ENCODE results near the gene NALCN. TPM values are rescaled to one million over a fixed set of nuclear protein-coding genes. Genes with fewer than 3 reads are reported as not detected.

The NALCN gene
- total and polyA plus RNA-seq, 2 experiments from 2014 or later, result 0.50 to 0.87 TPM

DNA sequence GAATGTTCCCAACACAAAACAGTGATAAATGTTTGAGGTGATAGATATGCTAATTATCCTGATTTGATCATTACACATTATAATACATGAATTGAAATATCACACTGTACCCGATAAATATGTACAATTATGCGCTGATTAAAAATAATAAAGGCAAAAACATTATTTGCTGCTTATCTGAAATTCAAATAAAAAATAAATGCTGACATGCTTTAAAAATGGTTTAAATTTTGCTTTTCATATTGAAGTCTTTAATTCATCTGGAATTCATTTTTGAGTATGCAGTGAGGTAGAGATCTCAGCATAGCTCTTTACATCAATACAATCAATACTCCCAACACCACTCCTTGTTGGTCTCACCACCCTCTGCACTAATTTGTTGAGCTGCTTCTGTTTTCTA, 330.8 kb downstream of the NALCN start:
- Histone ChIP-seq H3K79me2 (replicated peaks; ENCODE audit: insufficient read depth) (no peaks in the 10 kb centered on the region), H3K4me1 (ENCODE audit: insufficient read depth) (no peaks in the 10 kb centered on the region), H3K36me3 (ENCODE audit: insufficient read depth) (no peaks in the 10 kb centered on the region), H3K4me2 (no peak overlapping the region), H4K20me1 (replicated peaks; ENCODE audit: insufficient read depth) (no peaks in the 10 kb centered on the region), H3F3A (replicated peaks; ENCODE audit: low read depth) (no peaks in the 10 kb centered on the region), H2AFZ (no peak overlapping the region), H3K27ac (ENCODE audit: low read depth) (no peak overlapping the region), H3K4me3 (no peak overlapping the region), H3K27me3 (ENCODE audit: insufficient read depth) (no peaks in the 10 kb centered on the region), H3K9me2 (ENCODE audit: insufficient read depth) (peaks cover 6% of the 10 kb centered on the region; the same call in 1 of the 2 replicates)
- no peaks in the 10 kb centered on the region for H3K9me3 Mint-ChIP-seq
- peaks cover 2% of the 10 kb centered on the region for H3K27me3 Mint-ChIP-seq (ENCODE audit: insufficient read depth, low read depth, poor library complexity)
- no peaks in the 10 kb centered on the region for H3K36me3 Mint-ChIP-seq (ENCODE audit: low read depth)
- no peak overlapping the region for H3K4me3 Mint-ChIP-seq
- no peak for DNase-seq (ENCODE audit: low spot score)
- no peak overlapping the region for H3K27ac Mint-ChIP-seq
- TF ChIP-seq ZNF331 (CRISPR knock-in tag; IDR thresholded peaks at IDR 0.05; ENCODE audit: low read depth) (no peak), EZH2phosphoT487 (IDR thresholded peaks at IDR 0.05; ENCODE audit: unreplicated experiment) (no peak), EZH2 (IDR thresholded peaks at IDR 0.05; ENCODE audit: low read depth, unreplicated experiment) (no peak), ZNF114 (CRISPR knock-in tag; IDR thresholded peaks at IDR 0.05) (no peak)
- TF ChIP-seq, protein P1, sequence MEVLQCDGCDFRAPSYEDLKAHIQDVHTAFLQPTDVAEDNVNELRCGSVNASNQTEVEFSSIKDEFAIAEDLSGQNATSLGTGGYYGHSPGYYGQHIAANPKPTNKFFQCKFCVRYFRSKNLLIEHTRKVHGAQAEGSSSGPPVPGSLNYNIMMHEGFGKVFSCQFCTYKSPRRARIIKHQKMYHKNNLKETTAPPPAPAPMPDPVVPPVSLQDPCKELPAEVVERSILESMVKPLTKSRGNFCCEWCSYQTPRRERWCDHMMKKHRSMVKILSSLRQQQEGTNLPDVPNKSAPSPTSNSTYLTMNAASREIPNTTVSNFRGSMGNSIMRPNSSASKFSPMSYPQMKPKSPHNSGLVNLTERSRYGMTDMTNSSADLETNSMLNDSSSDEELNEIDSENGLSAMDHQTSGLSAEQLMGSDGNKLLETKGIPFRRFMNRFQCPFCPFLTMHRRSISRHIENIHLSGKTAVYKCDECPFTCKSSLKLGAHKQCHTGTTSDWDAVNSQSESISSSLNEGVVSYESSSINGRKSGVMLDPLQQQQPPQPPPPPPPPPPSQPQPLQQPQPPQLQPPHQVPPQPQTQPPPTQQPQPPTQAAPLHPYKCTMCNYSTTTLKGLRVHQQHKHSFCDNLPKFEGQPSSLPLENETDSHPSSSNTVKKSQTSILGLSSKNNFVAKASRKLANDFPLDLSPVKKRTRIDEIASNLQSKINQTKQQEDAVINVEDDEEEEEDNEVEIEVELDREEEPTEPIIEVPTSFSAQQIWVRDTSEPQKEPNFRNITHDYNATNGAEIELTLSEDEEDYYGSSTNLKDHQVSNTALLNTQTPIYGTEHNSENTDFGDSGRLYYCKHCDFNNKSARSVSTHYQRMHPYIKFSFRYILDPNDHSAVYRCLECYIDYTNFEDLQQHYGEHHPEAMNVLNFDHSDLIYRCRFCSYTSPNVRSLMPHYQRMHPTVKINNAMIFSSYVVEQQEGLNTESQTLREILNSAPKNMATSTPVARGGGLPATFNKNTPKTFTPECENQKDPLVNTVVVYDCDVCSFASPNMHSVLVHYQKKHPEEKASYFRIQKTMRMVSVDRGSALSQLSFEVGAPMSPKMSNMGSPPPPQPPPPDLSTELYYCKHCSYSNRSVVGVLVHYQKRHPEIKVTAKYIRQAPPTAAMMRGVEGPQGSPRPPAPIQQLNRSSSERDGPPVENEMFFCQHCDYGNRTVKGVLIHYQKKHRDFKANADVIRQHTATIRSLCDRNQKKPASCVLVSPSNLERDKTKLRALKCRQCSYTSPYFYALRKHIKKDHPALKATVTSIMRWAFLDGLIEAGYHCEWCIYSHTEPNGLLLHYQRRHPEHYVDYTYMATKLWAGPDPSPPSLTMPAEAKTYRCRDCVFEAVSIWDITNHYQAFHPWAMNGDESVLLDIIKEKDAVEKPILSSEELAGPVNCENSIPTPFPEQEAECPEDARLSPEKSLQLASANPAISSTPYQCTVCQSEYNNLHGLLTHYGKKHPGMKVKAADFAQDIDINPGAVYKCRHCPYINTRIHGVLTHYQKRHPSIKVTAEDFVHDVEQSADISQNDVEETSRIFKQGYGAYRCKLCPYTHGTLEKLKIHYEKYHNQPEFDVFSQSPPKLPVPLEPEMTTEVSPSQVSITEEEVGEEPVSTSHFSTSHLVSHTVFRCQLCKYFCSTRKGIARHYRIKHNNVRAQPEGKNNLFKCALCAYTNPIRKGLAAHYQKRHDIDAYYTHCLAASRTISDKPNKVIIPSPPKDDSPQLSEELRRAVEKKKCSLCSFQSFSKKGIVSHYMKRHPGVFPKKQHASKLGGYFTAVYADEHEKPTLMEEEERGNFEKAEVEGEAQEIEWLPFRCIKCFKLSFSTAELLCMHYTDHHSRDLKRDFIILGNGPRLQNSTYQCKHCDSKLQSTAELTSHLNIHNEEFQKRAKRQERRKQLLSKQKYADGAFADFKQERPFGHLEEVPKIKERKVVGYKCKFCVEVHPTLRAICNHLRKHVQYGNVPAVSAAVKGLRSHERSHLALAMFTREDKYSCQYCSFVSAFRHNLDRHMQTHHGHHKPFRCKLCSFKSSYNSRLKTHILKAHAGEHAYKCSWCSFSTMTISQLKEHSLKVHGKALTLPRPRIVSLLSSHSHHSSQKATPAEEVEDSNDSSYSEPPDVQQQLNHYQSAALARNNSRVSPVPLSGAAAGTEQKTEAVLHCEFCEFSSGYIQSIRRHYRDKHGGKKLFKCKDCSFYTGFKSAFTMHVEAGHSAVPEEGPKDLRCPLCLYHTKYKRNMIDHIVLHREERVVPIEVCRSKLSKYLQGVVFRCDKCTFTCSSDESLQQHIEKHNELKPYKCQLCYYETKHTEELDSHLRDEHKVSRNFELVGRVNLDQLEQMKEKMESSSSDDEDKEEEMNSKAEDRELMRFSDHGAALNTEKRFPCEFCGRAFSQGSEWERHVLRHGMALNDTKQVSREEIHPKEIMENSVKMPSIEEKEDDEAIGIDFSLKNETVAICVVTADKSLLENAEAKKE (CRISPR knock-in tag; IDR thresholded peaks at IDR 0.05), result no peak
- no peak for ATAC-seq
- H3K4me1 Mint-ChIP-seq, result peaks cover 5% of the 10 kb centered on the region; the same call in 2 of the 3 replicates

DNA sequence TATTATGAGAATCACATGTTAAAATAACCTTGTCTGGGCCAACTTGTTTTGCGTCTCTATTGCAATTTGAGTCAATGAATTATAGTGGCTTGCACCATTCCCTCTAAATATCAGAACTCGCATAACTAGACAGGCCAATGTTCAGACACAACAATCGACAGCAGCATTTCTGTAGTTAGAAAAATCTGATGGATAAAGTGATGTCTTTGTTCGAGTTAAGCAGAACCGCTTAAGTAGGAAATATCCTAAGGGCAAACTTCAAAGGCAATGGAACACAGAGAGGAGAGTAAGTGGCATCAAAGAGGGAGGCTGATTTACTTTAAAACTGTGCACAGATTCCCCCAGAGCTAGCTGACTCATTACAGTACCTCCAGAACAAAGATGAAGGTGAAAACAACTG, 333.9 kb downstream of the NALCN start:
- no peak overlapping the region for H3K27ac Mint-ChIP-seq
- no peaks in the 10 kb centered on the region for H3K4me1 ChIP-seq (ENCODE audit: insufficient read depth)
- TF ChIP-seq JUNB (IDR thresholded peaks at IDR 0.05; ENCODE audit: unreplicated experiment), result no peak
- no peak for TF ChIP-seq EZH2phosphoT487 (IDR thresholded peaks at IDR 0.05; ENCODE audit: unreplicated experiment)
- TF ChIP-seq, protein P2, sequence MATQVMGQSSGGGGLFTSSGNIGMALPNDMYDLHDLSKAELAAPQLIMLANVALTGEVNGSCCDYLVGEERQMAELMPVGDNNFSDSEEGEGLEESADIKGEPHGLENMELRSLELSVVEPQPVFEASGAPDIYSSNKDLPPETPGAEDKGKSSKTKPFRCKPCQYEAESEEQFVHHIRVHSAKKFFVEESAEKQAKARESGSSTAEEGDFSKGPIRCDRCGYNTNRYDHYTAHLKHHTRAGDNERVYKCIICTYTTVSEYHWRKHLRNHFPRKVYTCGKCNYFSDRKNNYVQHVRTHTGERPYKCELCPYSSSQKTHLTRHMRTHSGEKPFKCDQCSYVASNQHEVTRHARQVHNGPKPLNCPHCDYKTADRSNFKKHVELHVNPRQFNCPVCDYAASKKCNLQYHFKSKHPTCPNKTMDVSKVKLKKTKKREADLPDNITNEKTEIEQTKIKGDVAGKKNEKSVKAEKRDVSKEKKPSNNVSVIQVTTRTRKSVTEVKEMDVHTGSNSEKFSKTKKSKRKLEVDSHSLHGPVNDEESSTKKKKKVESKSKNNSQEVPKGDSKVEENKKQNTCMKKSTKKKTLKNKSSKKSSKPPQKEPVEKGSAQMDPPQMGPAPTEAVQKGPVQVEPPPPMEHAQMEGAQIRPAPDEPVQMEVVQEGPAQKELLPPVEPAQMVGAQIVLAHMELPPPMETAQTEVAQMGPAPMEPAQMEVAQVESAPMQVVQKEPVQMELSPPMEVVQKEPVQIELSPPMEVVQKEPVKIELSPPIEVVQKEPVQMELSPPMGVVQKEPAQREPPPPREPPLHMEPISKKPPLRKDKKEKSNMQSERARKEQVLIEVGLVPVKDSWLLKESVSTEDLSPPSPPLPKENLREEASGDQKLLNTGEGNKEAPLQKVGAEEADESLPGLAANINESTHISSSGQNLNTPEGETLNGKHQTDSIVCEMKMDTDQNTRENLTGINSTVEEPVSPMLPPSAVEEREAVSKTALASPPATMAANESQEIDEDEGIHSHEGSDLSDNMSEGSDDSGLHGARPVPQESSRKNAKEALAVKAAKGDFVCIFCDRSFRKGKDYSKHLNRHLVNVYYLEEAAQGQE (IDR thresholded peaks at IDR 0.05; ENCODE audit: unreplicated experiment), result no peak
- TF ChIP-seq CREB1 (CRISPR knock-in tag; IDR thresholded peaks at IDR 0.05; ENCODE audit: low read depth), result no peak
- TF ChIP-seq POLR2AphosphoS5 (IDR thresholded peaks at IDR 0.05; ENCODE audit: low read depth), result no peak
- TF ChIP-seq, protein P3, sequence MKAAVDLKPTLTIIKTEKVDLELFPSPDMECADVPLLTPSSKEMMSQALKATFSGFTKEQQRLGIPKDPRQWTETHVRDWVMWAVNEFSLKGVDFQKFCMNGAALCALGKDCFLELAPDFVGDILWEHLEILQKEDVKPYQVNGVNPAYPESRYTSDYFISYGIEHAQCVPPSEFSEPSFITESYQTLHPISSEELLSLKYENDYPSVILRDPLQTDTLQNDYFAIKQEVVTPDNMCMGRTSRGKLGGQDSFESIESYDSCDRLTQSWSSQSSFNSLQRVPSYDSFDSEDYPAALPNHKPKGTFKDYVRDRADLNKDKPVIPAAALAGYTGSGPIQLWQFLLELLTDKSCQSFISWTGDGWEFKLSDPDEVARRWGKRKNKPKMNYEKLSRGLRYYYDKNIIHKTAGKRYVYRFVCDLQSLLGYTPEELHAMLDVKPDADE (IDR thresholded peaks at IDR 0.05), result no peak
- no peak for TF ChIP-seq ZNF114 (CRISPR knock-in tag; IDR thresholded peaks at IDR 0.05)
- TF ChIP-seq ZNF331 (CRISPR knock-in tag; IDR thresholded peaks at IDR 0.05; ENCODE audit: low read depth), result no peak

More for the DNA sequence above, 333.9 kb downstream of the NALCN start:
- H3F3A ChIP-seq (replicated peaks; ENCODE audit: low read depth), result no peaks in the 10 kb centered on the region
- H3K27me3 Mint-ChIP-seq (ENCODE audit: insufficient read depth, low read depth, poor library complexity), result peaks cover 2% of the 10 kb centered on the region
- H2AFZ ChIP-seq, result peak overlapping the region; percentile 80; the same call in 1 of the 2 replicates
- no peaks in the 10 kb centered on the region for H3K79me2 ChIP-seq (replicated peaks; ENCODE audit: insufficient read depth)
- peaks cover 21% of the 10 kb centered on the region for H3K9me3 Mint-ChIP-seq
- peaks cover 5% of the 10 kb centered on the region for H3K36me3 Mint-ChIP-seq (ENCODE audit: low read depth)
- H3K4me3 ChIP-seq, result no peak overlapping the region
- H3K36me3 ChIP-seq (ENCODE audit: insufficient read depth), result peaks cover under 1% of the 10 kb centered on the region; the same call in 1 of the 2 replicates
- no peak for DNase-seq (ENCODE audit: low spot score)
- H3K4me1 Mint-ChIP-seq, result no peaks in the 10 kb centered on the region
- ATAC-seq, result no peak
- H3K9me2 ChIP-seq (ENCODE audit: insufficient read depth), result peaks cover 10% of the 10 kb centered on the region
- H4K20me1 ChIP-seq (replicated peaks; ENCODE audit: insufficient read depth), result no peaks in the 10 kb centered on the region
- H3K27me3 ChIP-seq (ENCODE audit: insufficient read depth), result no peaks in the 10 kb centered on the region
- H3K4me2 ChIP-seq, result no peak overlapping the region
- no peak overlapping the region for H3K4me3 Mint-ChIP-seq
- no peak overlapping the region for H3K27ac ChIP-seq (ENCODE audit: low read depth)
